Activated CD8-positive, alpha-beta T cell treated with anti-CD3 and anti-CD28 coated beads, Interleukin-2, amount 10 ng/mL, durations not matched to agents 7 days and 5 days (primary cell): ENCODE results near the gene MEPCE. TPM values are rescaled to one million over a fixed set of nuclear protein-coding genes. Genes with fewer than 3 reads are reported as not detected.
A peak's percentile ranks its signal among the peaks of the same experiment; 100 is the strongest.
"Not testable (repeated sequence)": the region's sequence is repeated elsewhere in the genome, so short reads cannot be mapped to it uniquely, and the experiment has no call there.

Experiments
- ATAC-seq: fragments of 150-1000 bp; cut with Tn5 transposase; one replicate; pipeline ENCODE4 v1.10.0; 2021; ENCODE audit warnings: moderate library complexity
- CTCF ChIA-PET: fragments of 350-600 bp; sonication (Branson Sonifier 250); formaldehyde crosslinking; loops from one replicate; lab custom pipeline; 2021; ENCODE audit warnings: antibody characterized with exemption; lab: Charles Lee
- POLR2A ChIA-PET: fragments of 350-600 bp; sonication (Branson Sonifier 250); formaldehyde crosslinking; loops from one replicate; lab custom pipeline; 2021; ENCODE audit warnings: antibody characterized with exemption; lab: Charles Lee
- DNase-seq: peaks from one replicate; pipeline ENCODE4 v3.0.0-alpha.2; 2020
- H3K27ac Mint-ChIP-seq: one replicate; pipeline ENCODE4 v1.8.0; 2021; ENCODE audit warnings: mild to moderate bottlenecking, mixed read lengths
- H3K27me3 Mint-ChIP-seq: one replicate; pipeline ENCODE4 v1.8.0; 2021; ENCODE audit warnings: low read depth, mixed read lengths
- H3K36me3 Mint-ChIP-seq: one replicate; pipeline ENCODE4 v1.8.0; 2021; ENCODE audit warnings: low read depth, mixed read lengths
- H3K4me1 Mint-ChIP-seq: one replicate; pipeline ENCODE4 v1.8.0; 2021; ENCODE audit warnings: low read depth, mixed read lengths
- H3K4me3 Mint-ChIP-seq: one replicate; pipeline ENCODE4 v1.8.0; 2021; ENCODE audit warnings: mild to moderate bottlenecking, mixed read lengths
- H3K9me3 Mint-ChIP-seq: one replicate; pipeline ENCODE4 v1.8.0; 2022; ENCODE audit warnings: mixed read lengths; ENCODE audit not compliant: insufficient read depth
- total RNA-seq, 2 experiments: library from RNA; stranded (reverse); gene quantifications; one replicate each; pipeline ENCODE4 v1.2.3, GENCODE V29; 2021

The MEPCE gene
- total RNA-seq, 2 experiments from 2014 or later: 40.4 to 45.4 TPM

DNA sequence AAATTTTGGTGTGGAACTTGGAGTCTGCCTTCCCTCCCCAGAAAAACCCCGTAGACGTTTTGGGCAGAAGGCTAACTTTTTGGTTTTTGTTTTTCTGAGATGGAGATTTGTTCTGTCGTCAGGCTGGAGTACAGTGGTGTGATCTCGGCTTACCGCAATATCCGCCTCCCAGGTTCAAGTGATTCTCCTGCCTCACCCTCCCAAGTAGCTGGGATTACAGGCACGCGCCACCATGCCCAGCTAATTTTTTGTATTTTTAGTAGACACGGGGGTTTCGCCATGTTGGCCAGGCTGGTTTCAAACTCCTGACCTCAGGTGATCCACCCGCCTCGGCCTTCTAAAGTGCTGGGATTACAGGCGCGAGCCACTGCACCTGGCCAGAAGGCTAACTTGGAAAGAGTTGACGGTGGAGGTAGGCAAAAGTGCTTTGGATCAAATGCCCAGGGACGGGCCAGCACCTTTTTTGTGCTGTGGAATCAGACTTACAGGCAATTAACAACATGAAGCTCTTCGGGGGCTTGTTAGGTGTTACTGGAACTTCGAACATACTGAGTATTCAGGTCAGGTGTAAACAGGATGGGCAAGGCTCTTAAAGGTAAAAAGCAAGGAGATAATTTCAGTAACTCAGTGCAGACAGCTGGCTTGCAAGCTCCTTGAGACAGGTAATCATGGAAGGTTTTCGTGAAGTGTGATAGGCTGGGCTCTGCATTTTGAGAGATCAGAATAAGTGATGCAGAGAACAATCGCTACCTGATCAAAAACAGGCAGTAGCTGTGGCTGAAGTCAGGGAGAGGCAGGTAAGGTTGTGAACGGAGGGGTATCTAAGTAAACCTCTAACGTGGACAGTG lies 4.9 kb downstream of the MEPCE start:
- ATAC-seq (no peak), DNase-seq (no peak)
- Mint-ChIP-seq H3K36me3 (peaks cover 61% of the 10 kb centered on the region), H3K27me3 (peaks cover under 1% of the 10 kb centered on the region), H3K9me3 (no peaks in the 10 kb centered on the region), H3K27ac (peak overlapping the region; percentile 97), H3K4me3 (peak overlapping the region; percentile 92), H3K4me1 (peaks cover 48% of the 10 kb centered on the region)
- ChIA-PET POLR2A (interaction anchor here (0.8 to 1.8 kb wide), 4 partner anchors 10 to 152 kb away, joined by 3 to 5 read pairs (median 4); partner anchors contain the start of gene FBXO24), CTCF (interaction anchor here (0.7 to 1.6 kb wide), 4 partner anchors 10 to 48 kb away, joined by 3 to 5 read pairs (median 4); no protein-coding TSS in a partner anchor)

GRCh38 chr7:100435401-100436304 lies 6.0 kb downstream of the MEPCE start:
- Mint-ChIP-seq H3K4me1 (peaks cover 45% of the 10 kb centered on the region), H3K4me3 (peak overlapping the region; percentile 92), H3K9me3 (no peaks in the 10 kb centered on the region), H3K27me3 (no peaks in the 10 kb centered on the region), H3K27ac (peak overlapping the region; percentile 98), H3K36me3 (peaks cover 54% of the 10 kb centered on the region)
- DNase-seq: peak; percentile 61
- peak; percentile 42 for ATAC-seq
- CTCF ChIA-PET: interaction anchor here (0.7 to 2.2 kb wide), 7 partner anchors 9 to 246 kb away, joined by 3 to 9 read pairs (median 4); no protein-coding TSS in a partner anchor
- POLR2A ChIA-PET: interaction anchor here (0.6 to 1.8 kb wide), 5 partner anchors 9 to 883 kb away, joined by 3 to 14 read pairs (median 5); no protein-coding TSS in a partner anchor

DNA sequence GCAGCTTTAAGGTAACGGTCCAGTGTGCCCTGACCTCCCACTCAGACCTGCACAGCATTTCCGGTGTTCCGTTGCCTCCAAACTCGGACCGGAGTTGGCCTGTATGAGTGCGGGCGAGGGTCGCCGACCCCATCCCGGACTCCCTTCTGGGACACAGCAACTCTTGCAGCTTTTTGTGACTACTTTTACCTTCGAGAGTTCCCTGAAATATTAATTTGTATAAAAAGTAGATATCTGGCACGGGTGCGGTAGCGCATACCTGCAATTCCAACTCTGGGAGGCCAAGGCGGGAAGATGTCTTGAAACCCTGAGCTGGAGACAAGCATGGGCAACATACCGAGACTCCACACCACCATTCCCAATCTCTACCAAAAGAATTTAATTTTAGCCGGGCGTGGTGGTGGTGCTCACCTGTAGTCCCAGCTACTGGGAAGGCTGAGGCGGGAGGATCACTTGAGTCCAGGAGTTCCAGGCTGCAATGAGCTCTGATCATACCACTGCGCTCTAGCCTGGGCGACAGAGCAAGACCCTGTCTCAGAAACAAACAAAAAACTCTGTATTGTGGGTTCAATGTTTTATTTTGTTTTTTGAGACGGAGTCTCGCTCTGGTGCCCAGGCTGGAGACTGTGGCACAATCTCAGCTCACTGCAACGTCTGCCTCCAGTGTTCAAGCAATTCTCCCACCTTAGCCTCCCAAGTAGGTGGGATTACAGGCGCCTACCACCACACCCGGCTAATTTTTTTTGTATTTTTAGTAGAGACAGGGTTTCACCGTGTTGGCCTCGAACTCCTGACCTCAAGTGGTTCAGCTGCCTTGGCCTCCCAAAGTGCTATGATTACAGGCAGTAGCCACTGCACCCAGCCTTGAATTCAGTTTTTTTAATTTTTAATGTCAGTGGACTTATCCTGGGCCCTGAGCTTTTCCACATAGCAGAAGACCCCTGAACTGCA lies 7.8 kb downstream of the MEPCE start:
- ChIA-PET POLR2A (interaction anchor here (0.6 to 1.7 kb wide), 11 partner anchors 8 to 299 kb away, joined by 3 to 14 read pairs (median 3); partner anchors contain the start of genes LRCH4, MOSPD3 and ZCWPW1), CTCF (interaction anchor here (0.6 to 2.2 kb wide), 6 partner anchors 9 to 247 kb away, joined by 3 to 9 read pairs (median 6); partner anchors contain the start of gene ZCWPW1)
- Mint-ChIP-seq H3K36me3 (peaks cover 39% of the 10 kb centered on the region), H3K27ac (no peak overlapping the region), H3K27me3 (no peaks in the 10 kb centered on the region), H3K4me3 (peak overlapping the region; percentile 92), H3K4me1 (peaks cover 29% of the 10 kb centered on the region), H3K9me3 (no peaks in the 10 kb centered on the region)
- no peak for DNase-seq
- no peak for ATAC-seq

DNA sequence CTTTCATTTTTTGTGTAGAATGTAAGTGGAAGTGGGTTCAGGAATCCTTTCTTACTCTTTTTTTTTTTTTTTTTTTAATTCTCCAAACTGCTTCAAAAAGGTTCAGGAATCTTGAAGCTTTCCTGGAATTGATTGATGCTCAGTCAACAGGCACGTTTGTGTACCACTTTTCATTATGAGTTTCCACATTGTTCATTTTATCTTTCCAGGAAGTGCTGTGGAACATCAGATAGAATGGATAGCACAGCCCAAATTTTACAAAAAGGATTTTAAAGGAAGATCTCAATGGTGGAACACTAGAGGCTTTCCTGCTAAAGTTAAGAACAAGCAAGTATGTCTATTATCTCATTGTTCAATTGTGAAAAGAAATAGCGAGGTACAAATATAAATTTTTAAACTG lies 8.5 kb downstream of the MEPCE start:
- DNase-seq (no peak), ATAC-seq (no peak)
- POLR2A ChIA-PET: interaction anchor here (0.6 to 1.1 kb wide), 3 partner anchors 10 to 300 kb away, joined by 3 to 4 read pairs (median 3); partner anchors contain the start of gene ZCWPW1
- H3K36me3 Mint-ChIP-seq: peaks cover 31% of the 10 kb centered on the region
- peak overlapping the region; percentile 53 for H3K27ac Mint-ChIP-seq
- peaks cover 24% of the 10 kb centered on the region for H3K4me1 Mint-ChIP-seq
- CTCF ChIA-PET: interaction anchor here (1.2 to 2.2 kb wide), 3 partner anchors 12 to 146 kb away, joined by 4 to 9 read pairs (median 6); no protein-coding TSS in a partner anchor
- H3K27me3 Mint-ChIP-seq: no peaks in the 10 kb centered on the region
- H3K4me3 Mint-ChIP-seq: no peak overlapping the region
- no peaks in the 10 kb centered on the region for H3K9me3 Mint-ChIP-seq

- DNase-seq, H3K27me3 Mint-ChIP-seq, ATAC-seq, H3K4me3 Mint-ChIP-seq, H3K27ac Mint-ChIP-seq, H3K9me3 Mint-ChIP-seq: not testable (repeated sequence)
- H3K4me1 Mint-ChIP-seq: peaks cover 22% of the 10 kb centered on the region
- peaks cover 26% of the 10 kb centered on the region for H3K36me3 Mint-ChIP-seq
- ChIA-PET CTCF (interaction anchor here (1.0 to 1.2 kb wide), 2 partner anchors 32 to 38 kb away, joined by 3 to 4 read pairs; no protein-coding TSS in a partner anchor), POLR2A (interaction anchor here (0.9 kb wide), 1 partner anchor 9 kb away, joined by 3 read pairs; the partner anchor contains the start of gene MEPCE)
Measured at GRCh38 chr7:100438731-100439130, 9.1 kb downstream of the MEPCE start.

DNA sequence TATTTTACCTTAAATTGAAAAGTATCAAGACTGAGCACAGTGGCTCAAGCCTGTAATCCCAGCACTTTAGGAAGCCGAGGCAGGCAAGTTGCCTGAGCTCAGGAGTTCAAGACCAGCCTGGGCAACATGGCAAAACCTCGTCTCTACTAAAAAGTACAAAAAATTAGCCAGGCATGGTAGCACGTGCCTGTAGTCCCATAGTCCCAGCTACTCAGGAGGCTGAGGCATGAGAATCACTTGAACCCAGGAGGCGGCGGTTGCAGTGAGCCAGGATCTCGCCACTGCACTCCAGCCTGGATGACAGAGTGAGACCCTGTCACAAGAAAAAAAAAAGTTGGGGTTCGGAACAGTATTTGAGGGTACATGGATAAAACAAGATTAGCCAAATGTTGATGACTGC lies 9.6 kb downstream of the MEPCE start:
- H3K9me3 Mint-ChIP-seq, ATAC-seq, H3K27ac Mint-ChIP-seq, H3K4me3 Mint-ChIP-seq, H3K27me3 Mint-ChIP-seq, DNase-seq: not testable (repeated sequence)
- peaks cover 20% of the 10 kb centered on the region for H3K4me1 Mint-ChIP-seq
- ChIA-PET POLR2A (interaction anchor here (0.8 to 0.9 kb wide), 2 partner anchors 8 to 10 kb away, joined by 3 read pairs; partner anchors contain the start of gene MEPCE), CTCF (interaction anchor here (1.0 to 1.2 kb wide), 2 partner anchors 32 to 38 kb away, joined by 3 to 4 read pairs; no protein-coding TSS in a partner anchor)
- peaks cover 21% of the 10 kb centered on the region for H3K36me3 Mint-ChIP-seq

- no peak for DNase-seq
- Mint-ChIP-seq H3K27ac (peak overlapping the region; percentile 6), H3K27me3 (no peaks in the 10 kb centered on the region), H3K36me3 (peaks cover 3% of the 10 kb centered on the region), H3K4me3 (no peak overlapping the region), H3K9me3 (no peaks in the 10 kb centered on the region), H3K4me1 (peaks cover 27% of the 10 kb centered on the region)
- ATAC-seq: no peak
- ChIA-PET POLR2A (interaction anchor here (1.9 kb wide), 1 partner anchor 13 kb away, joined by 8 read pairs; the partner anchor contains the start of genes MEPCE and ZCWPW1), CTCF (interaction anchor here (1.6 kb wide), 1 partner anchor 12 kb away, joined by 3 read pairs; no protein-coding TSS in a partner anchor)
Measured at GRCh38 chr7:100441641-100442535, 12.3 kb downstream of the MEPCE start.

- Mint-ChIP-seq H3K27ac (peak overlapping the region; percentile 66), H3K9me3 (no peaks in the 10 kb centered on the region), H3K4me3 (no peak overlapping the region), H3K4me1 (peaks cover 27% of the 10 kb centered on the region), H3K36me3 (peaks cover 2% of the 10 kb centered on the region), H3K27me3 (no peaks in the 10 kb centered on the region)
- ChIA-PET CTCF (interaction anchor here (1.8 kb wide), 1 partner anchor 36 kb away, joined by 9 read pairs; no protein-coding TSS in a partner anchor), POLR2A (interaction anchor here (0.5 to 1.9 kb wide), 3 partner anchors 11 to 32 kb away, joined by 3 to 8 read pairs (median 7); partner anchors contain the start of genes MEPCE and ZCWPW1)
- no peak for ATAC-seq
- DNase-seq: no peak
Measured at GRCh38 chr7:100443096-100443840, 13.6 kb downstream of the MEPCE start.
